GM12872 (cell line): Measurements from ENCODE around the gene DNAI1.
A peak's percentile ranks its signal among the peaks of the same experiment; 100 is the strongest.

Experiments used
- CTCF ChIP-seq: IDR thresholded peaks from 3 replicates; pipeline ENCODE4 v1.5.1; 2011; ENCODE audit warnings: low read depth, mild to moderate bottlenecking, low read length, moderate library complexity; ENCODE audit not compliant: insufficient read depth

DNAI1 gene

GRCh38 chr9:34558919-34559623 is 100.5 kb downstream of the DNAI1 start:
- no peak for TF ChIP-seq CTCF

- TF ChIP-seq CTCF: no peak
Measured at GRCh38 chr9:34559624-34560455, 101.2 kb downstream of the DNAI1 start.

GRCh38 chr9:34560599-34561214 is 102.1 kb downstream of the DNAI1 start:
- TF ChIP-seq CTCF: no peak

GRCh38 chr9:34562135-34562745 is 103.6 kb downstream of the DNAI1 start:
- TF ChIP-seq CTCF: peak; percentile 81

- TF ChIP-seq CTCF: no peak
Measured at GRCh38 chr9:34563262-34563661, 104.7 kb downstream of the DNAI1 start.

- TF ChIP-seq CTCF: no peak
Measured at GRCh38 chr9:34564617-34565016, 106.0 kb downstream of the DNAI1 start.

- TF ChIP-seq CTCF: no peak
Measured at GRCh38 chr9:34565856-34566255, 107.3 kb downstream of the DNAI1 start.
